ENCODE measurements around the gene TEAD1. TPM values are rescaled to one million over a fixed set of nuclear protein-coding genes. Genes with fewer than 3 reads are reported as not detected.
"Not testable (repeated sequence)": the region's sequence is repeated elsewhere in the genome, so short reads cannot be mapped to it uniquely, and the experiment has no call there.

TEAD1 gene
- total RNA-seq, 3 donors from 2014 or later: 0.79 to 1.4 (median 0.90) TPM

GRCh38 chr11:12755510-12756453 lies 81.6 kb downstream of the TEAD1 start:
- no peaks in the 10 kb centered on the region for H3K36me3 Mint-ChIP-seq (ENCODE audit: insufficient read depth)
- peaks cover 4% of the 10 kb centered on the region for H3K27me3 Mint-ChIP-seq (ENCODE audit: low read depth)
- no peak for DNase-seq
- no peaks in the 10 kb centered on the region for H3K4me1 Mint-ChIP-seq (ENCODE audit: low read depth)
- no peaks in the 10 kb centered on the region for H3K9me3 Mint-ChIP-seq
- H3K4me3 Mint-ChIP-seq: no peak overlapping the region
- no peak for ATAC-seq

GRCh38 chr11:12756454-12756806 lies 82.2 kb downstream of the TEAD1 start:
- H3K27me3 Mint-ChIP-seq (ENCODE audit: low read depth): peaks cover 4% of the 10 kb centered on the region
- no peaks in the 10 kb centered on the region for H3K9me3 Mint-ChIP-seq
- no peak overlapping the region for H3K4me3 Mint-ChIP-seq
- no peaks in the 10 kb centered on the region for H3K4me1 Mint-ChIP-seq (ENCODE audit: low read depth)
- no peak for ATAC-seq
- no peaks in the 10 kb centered on the region for H3K36me3 Mint-ChIP-seq (ENCODE audit: insufficient read depth)
- no peak for DNase-seq

- DNase-seq (no peak), ATAC-seq (no peak)
- Mint-ChIP-seq H3K4me3 (no peak overlapping the region), H3K36me3 (ENCODE audit: insufficient read depth) (no peaks in the 10 kb centered on the region), H3K9me3 (no peaks in the 10 kb centered on the region), H3K27me3 (ENCODE audit: low read depth) (peaks cover 4% of the 10 kb centered on the region), H3K4me1 (ENCODE audit: low read depth) (no peaks in the 10 kb centered on the region)
Measured at GRCh38 chr11:12756867-12757266, 82.6 kb downstream of the TEAD1 start.

GRCh38 chr11:12757416-12757815 lies 83.2 kb downstream of the TEAD1 start:
- H3K9me3 Mint-ChIP-seq: no peaks in the 10 kb centered on the region
- H3K4me1 Mint-ChIP-seq (ENCODE audit: low read depth): no peaks in the 10 kb centered on the region
- ATAC-seq: no peak
- no peak overlapping the region for H3K4me3 Mint-ChIP-seq
- no peak for DNase-seq
- no peaks in the 10 kb centered on the region for H3K36me3 Mint-ChIP-seq (ENCODE audit: insufficient read depth)
- H3K27me3 Mint-ChIP-seq (ENCODE audit: low read depth): peaks cover 4% of the 10 kb centered on the region

- not testable (repeated sequence) for H3K4me1 Mint-ChIP-seq (ENCODE audit: low read depth); H3K36me3 Mint-ChIP-seq (ENCODE audit: insufficient read depth); DNase-seq; ATAC-seq; H3K9me3 Mint-ChIP-seq; H3K27me3 Mint-ChIP-seq (ENCODE audit: low read depth); H3K4me3 Mint-ChIP-seq
Measured at GRCh38 chr11:12758117-12758516, 83.9 kb downstream of the TEAD1 start.

GRCh38 chr11:12761029-12761428 lies 86.8 kb downstream of the TEAD1 start:
- no peaks in the 10 kb centered on the region for H3K9me3 Mint-ChIP-seq
- H3K4me1 Mint-ChIP-seq (ENCODE audit: low read depth): no peaks in the 10 kb centered on the region
- ATAC-seq (no peak), DNase-seq (no peak)
- H3K4me3 Mint-ChIP-seq: no peak overlapping the region
- no peaks in the 10 kb centered on the region for H3K36me3 Mint-ChIP-seq (ENCODE audit: insufficient read depth)
- H3K27me3 Mint-ChIP-seq (ENCODE audit: low read depth): peaks cover 4% of the 10 kb centered on the region

- H3K4me3 Mint-ChIP-seq: no peak overlapping the region
Measured at GRCh38 chr11:12762278-12762677, 88.1 kb downstream of the TEAD1 start.

GRCh38 chr11:12762696-12763324 lies 88.6 kb downstream of the TEAD1 start:
- Mint-ChIP-seq H3K4me1 (ENCODE audit: low read depth) (no peaks in the 10 kb centered on the region), H3K9me3 (no peaks in the 10 kb centered on the region), H3K36me3 (ENCODE audit: insufficient read depth) (no peaks in the 10 kb centered on the region), H3K4me3 (no peak overlapping the region), H3K27me3 (ENCODE audit: low read depth) (peaks cover 4% of the 10 kb centered on the region)
- ATAC-seq: no peak
- no peak for DNase-seq

More at GRCh38 chr11:12762278-12762677, 88.1 kb downstream of the TEAD1 start:
- peaks cover 4% of the 10 kb centered on the region for H3K27me3 Mint-ChIP-seq (ENCODE audit: low read depth)
- no peaks in the 10 kb centered on the region for H3K9me3 Mint-ChIP-seq
- no peaks in the 10 kb centered on the region for H3K4me1 Mint-ChIP-seq (ENCODE audit: low read depth)
- no peaks in the 10 kb centered on the region for H3K36me3 Mint-ChIP-seq (ENCODE audit: insufficient read depth)
- ATAC-seq: no peak
- no peak for DNase-seq

GRCh38 chr11:12764187-12764914 lies 90.1 kb downstream of the TEAD1 start:
- Mint-ChIP-seq H3K4me1 (ENCODE audit: low read depth) (no peaks in the 10 kb centered on the region), H3K4me3 (no peak overlapping the region), H3K36me3 (ENCODE audit: insufficient read depth) (no peaks in the 10 kb centered on the region), H3K9me3 (no peaks in the 10 kb centered on the region), H3K27me3 (ENCODE audit: low read depth) (peaks cover 3% of the 10 kb centered on the region)
- DNase-seq: no peak
- no peak for ATAC-seq

GRCh38 chr11:12765428-12765827 lies 91.2 kb downstream of the TEAD1 start:
- no peaks in the 10 kb centered on the region for H3K4me1 Mint-ChIP-seq (ENCODE audit: low read depth)
- no peak overlapping the region for H3K4me3 Mint-ChIP-seq
- H3K9me3 Mint-ChIP-seq: no peaks in the 10 kb centered on the region
- peaks cover 3% of the 10 kb centered on the region for H3K27me3 Mint-ChIP-seq (ENCODE audit: low read depth)
- ATAC-seq (no peak), DNase-seq (no peak)
- H3K36me3 Mint-ChIP-seq (ENCODE audit: insufficient read depth): no peaks in the 10 kb centered on the region

GRCh38 chr11:12767027-12767426 lies 92.8 kb downstream of the TEAD1 start:
- DNase-seq (no peak), ATAC-seq (no peak)
- Mint-ChIP-seq H3K27me3 (ENCODE audit: low read depth) (peaks cover 5% of the 10 kb centered on the region), H3K4me3 (no peak overlapping the region), H3K4me1 (ENCODE audit: low read depth) (peaks cover under 1% of the 10 kb centered on the region), H3K9me3 (no peaks in the 10 kb centered on the region), H3K36me3 (ENCODE audit: insufficient read depth) (no peaks in the 10 kb centered on the region)

- H3K9me3 Mint-ChIP-seq: no peaks in the 10 kb centered on the region
- H3K36me3 Mint-ChIP-seq (ENCODE audit: insufficient read depth): no peaks in the 10 kb centered on the region
- H3K4me3 Mint-ChIP-seq: no peak overlapping the region
- no peak for ATAC-seq
- H3K27me3 Mint-ChIP-seq (ENCODE audit: low read depth): peaks cover 6% of the 10 kb centered on the region
- no peak for DNase-seq
- H3K4me1 Mint-ChIP-seq (ENCODE audit: low read depth): peaks cover 1% of the 10 kb centered on the region
Measured at GRCh38 chr11:12767577-12767976, 93.4 kb downstream of the TEAD1 start.

GRCh38 chr11:12768726-12769673 lies 94.8 kb downstream of the TEAD1 start:
- Mint-ChIP-seq H3K9me3 (no peaks in the 10 kb centered on the region), H3K27me3 (ENCODE audit: low read depth) (peaks cover 9% of the 10 kb centered on the region), H3K4me1 (ENCODE audit: low read depth) (peaks cover 1% of the 10 kb centered on the region), H3K36me3 (ENCODE audit: insufficient read depth) (no peaks in the 10 kb centered on the region), H3K4me3 (no peak overlapping the region)
- DNase-seq: no peak
- ATAC-seq: peak in 1 of 2 donors; percentile 66
